ELF-1 (cell line): Measurements from ENCODE around the gene STARD8.
"Not testable (repeated sequence)": the region's sequence is repeated elsewhere in the genome, so short reads cannot be mapped to it uniquely, and the experiment has no call there.

Experiments
- DNase-seq: peaks from one replicate; pipeline ENCODE4 v3.0.0-alpha.2; 2016; ENCODE audit warnings: low read depth, low spot score

STARD8 gene

GRCh38 chrX:68656473-68656872, 9.0 kb downstream of the STARD8 start:
- not testable (repeated sequence) for DNase-seq

GRCh38 chrX:68658530-68658929, 11.1 kb downstream of the STARD8 start:
- DNase-seq: peak; percentile 92

GRCh38 chrX:68659385-68659784, 11.9 kb downstream of the STARD8 start:
- DNase-seq: peak; percentile 89

GRCh38 chrX:68659786-68660185, 12.3 kb downstream of the STARD8 start:
- no peak for DNase-seq

- peak; percentile 76 for DNase-seq
Observed at GRCh38 chrX:68660746-68661145, 13.3 kb downstream of the STARD8 start.

- DNase-seq: peak; percentile 58
Observed at GRCh38 chrX:68665502-68665901, 18.0 kb downstream of the STARD8 start.

GRCh38 chrX:68666580-68666979, 19.1 kb downstream of the STARD8 start:
- no peak for DNase-seq

- peak; percentile 96 for DNase-seq
Observed at GRCh38 chrX:68669094-68669860, 21.8 kb downstream of the STARD8 start.

GRCh38 chrX:68669871-68670270, 22.4 kb downstream of the STARD8 start:
- DNase-seq: no peak

- DNase-seq: no peak
Observed at GRCh38 chrX:68671221-68671620, 23.8 kb downstream of the STARD8 start.

GRCh38 chrX:68672581-68673318, 25.3 kb downstream of the STARD8 start:
- peak; percentile 82 for DNase-seq

- peak; percentile 83 for DNase-seq
Observed at GRCh38 chrX:68675571-68675970, 28.1 kb downstream of the STARD8 start.

GRCh38 chrX:68676335-68676734, 28.9 kb downstream of the STARD8 start:
- no peak for DNase-seq

- DNase-seq: peak; percentile 36
Observed at GRCh38 chrX:68677998-68678397, 30.5 kb downstream of the STARD8 start.

GRCh38 chrX:68681443-68681941, 34.0 kb downstream of the STARD8 start:
- DNase-seq: no peak

- DNase-seq: no peak
Observed at GRCh38 chrX:68682790-68683189, 35.3 kb downstream of the STARD8 start.

- DNase-seq: no peak
Observed at GRCh38 chrX:68683580-68683979, 36.1 kb downstream of the STARD8 start.

GRCh38 chrX:68684291-68684918, 36.9 kb downstream of the STARD8 start:
- DNase-seq: peak; percentile 79

GRCh38 chrX:68684919-68685304, 37.4 kb downstream of the STARD8 start:
- DNase-seq: no peak

- DNase-seq: peak; percentile 85
Observed at GRCh38 chrX:68685685-68686084, 38.2 kb downstream of the STARD8 start.

- peak; percentile 92 for DNase-seq
Observed at GRCh38 chrX:68686097-68686977, 38.9 kb downstream of the STARD8 start.
